Renal cortex interstitium (tissue), 11 donors: ENCODE data around the gene BTBD17. TPM values are rescaled to one million over a fixed set of nuclear protein-coding genes. Genes with fewer than 3 reads are reported as not detected.

Experiments used
- DNase-seq, 11 donors: peaks; one replicate each; pipeline ENCODE4 v3.0.0-alpha.2; 2013; ENCODE audit warnings: low read depth in 9 of 11, low spot score in 4 of 11; ENCODE audit errors: extremely low read depth in 1 of 11
- polyA plus RNA-seq, 3 donors: library from polyadenylated mRNA; unstranded; fragments of 120-200 nt; gene quantifications; one replicate each; pipeline ENCODE4 v1.2.1, GENCODE V29; 2013; ENCODE audit not compliant: insufficient read length in 3 of 3

BTBD17 gene
- polyA plus RNA-seq, 3 donors, result 0.11 to 0.26 (median 0.11) TPM

DNA sequence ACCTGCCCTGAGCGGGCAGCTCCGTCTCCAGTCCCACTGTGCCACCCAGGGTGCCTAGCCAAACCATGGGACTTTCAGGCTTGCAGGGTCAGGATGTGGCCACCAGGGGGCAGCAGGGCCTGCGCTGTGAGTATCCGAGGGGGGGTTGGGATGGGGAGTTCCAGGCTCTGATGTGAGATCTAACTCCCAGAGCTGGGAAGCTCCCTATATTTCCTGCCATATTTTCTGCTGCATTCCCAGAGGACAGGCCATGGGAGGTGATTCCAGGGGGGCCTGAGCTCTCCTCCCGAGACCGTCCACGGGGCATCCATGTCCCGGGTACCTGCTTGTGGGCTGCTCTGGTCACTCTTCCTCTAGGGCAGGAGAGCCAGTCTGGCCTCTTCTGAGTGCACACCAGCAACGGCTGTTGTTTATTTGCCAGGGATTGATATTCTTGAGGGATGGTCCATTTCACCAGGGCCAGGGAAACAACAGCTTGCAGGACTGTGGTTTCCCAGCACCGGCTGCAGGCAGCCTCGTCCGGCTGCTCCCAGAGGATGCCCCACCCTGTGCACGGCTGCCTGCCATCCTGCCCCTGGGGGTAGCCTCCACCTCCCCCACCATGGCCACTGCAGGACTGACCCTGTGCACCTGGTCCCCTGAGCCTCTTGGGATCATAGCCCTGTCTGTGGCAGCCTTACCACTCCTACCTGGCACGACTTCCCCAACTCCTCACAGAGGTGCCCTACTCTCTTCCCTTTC is 6.8 kb upstream of the BTBD17 start:
- DNase-seq, result no peak

DNA sequence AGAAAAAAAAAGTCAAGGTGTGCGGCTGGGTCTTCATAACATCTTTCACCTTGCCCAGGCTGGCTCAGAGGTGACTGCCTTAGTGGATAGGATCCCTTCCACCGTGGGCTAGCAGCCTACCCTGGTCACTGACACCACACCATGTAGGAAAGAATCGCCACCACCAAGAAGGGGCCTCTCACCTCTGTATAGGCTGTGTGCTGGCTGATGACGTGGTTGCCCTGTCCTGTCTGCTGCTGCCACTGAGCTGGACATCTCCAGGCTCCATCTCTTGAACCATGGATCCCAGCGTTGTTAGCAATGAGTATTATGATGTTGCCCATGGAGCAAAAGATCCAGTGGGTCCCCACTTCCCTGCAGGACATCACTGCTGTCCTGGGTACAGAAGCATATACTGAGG is 5.5 kb upstream of the BTBD17 start, which contains the start of gene GPR142:
TSS of gene GPR142 (plus strand) at position 301 of the 400 bp plus-strand sequence. CDS start 2,035 bp downstream, outside the sequence.
- no peak for DNase-seq

DNA sequence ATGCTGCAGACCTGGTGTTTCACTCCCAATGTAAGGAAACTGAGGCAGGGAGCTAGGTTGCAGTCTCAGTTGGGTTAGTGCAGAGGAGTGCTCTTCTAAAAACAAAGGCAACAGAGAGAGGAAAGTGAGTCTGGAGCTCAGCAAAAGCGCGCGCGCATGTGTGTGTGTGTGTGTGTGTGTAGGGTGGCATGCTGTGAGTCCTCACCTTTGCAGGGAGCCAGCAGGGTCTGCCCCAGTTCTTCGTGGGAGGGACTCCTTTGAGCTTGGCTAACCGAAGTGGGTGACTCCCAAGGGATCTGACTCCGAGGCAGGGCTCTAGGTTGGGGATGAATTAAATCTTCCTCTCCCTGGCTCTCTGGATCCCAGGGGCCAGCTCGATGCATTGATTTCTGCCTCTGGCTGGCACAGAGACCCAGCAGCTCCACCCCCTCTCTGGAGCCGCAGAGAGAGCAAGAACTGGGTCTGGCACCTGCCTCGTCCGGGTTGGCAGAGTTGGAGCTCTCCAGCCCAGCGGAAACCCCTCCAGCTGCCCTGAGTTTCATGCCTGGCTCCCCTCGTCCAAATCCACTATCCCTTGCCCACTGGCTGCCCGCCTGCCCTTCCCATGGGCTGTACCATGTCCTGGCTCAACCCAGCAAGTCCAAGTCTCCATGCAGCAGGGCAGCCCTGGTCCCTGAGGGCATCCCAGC is 1.3 kb upstream of the BTBD17 start:
- no peak for DNase-seq

DNA sequence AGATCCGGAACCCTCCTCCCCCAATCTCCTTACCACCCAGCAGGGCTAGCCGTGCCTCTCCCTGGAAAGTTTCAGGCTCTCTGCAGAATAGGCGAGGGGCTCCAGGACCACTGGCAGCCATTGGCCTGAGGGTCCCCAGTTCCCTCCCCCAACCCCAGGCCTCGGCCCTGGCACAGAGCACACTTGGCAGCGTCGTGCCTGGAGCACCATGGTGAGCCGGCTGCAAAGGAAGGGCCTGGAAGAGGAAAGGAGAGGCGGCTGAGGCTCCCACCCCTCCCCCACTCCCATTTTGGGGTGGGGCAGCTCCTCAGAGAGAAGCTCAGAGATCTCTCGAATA is 369 bp upstream of the BTBD17 start:
- no peak for DNase-seq

DNA sequence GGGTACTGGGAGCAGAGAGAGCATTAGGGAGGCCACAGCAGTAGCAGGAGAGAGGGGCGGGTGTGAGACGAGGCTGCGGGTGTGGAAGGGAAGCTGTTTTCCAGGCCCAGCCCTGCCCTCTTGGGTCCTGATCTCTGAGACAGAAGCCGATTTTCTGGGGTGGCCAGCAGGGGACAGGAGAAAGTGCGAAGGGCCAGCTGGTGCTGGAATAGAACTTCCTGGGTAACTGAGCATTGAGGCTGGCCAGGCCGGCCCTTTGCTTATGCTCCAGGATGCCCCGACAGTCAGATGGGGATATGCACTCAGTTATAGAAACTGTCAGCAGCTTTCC is 804 bp downstream of the BTBD17 start:
- DNase-seq, result no peak

DNA sequence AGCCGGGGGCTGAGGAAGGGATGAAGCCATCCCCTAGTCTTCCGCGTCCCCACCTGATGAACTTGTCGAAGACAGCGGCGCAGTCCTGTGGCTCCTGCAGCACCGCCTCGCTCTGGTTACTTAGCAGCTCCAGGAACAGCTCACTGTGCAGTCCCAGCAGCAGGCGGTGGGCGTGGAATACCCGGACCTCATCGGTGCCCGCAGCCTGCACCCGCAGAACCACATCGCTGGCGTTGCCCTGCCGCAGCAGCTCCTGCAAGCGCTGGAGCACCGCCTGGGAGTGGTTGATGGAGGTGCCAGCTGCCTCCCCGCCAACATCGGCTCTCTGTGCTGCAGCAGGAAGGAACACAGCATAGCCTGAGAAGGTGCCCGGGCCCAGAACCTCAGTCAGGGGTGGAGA is 1.8 kb downstream of the BTBD17 start:
- DNase-seq, result no peak

DNA sequence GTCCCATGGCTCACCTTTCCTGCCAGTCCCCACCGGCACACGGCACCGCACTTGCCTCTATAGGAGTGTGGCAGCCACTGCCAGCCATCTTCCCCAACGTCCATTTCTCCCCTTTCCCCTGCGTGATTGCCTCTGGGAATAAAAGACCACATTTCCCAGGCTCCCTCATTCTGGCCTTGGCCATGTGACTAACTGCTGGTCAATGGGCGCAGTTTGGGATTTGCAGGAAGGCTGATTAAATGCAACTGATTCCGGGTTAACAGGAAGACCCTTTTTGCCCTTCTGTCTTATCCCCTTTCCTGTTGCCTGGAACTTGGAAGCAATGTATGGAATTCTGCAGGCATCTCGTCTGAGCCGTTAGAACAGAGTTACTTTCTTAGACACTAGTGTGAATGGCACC is 3.0 kb downstream of the BTBD17 start:
- no peak for DNase-seq

DNA sequence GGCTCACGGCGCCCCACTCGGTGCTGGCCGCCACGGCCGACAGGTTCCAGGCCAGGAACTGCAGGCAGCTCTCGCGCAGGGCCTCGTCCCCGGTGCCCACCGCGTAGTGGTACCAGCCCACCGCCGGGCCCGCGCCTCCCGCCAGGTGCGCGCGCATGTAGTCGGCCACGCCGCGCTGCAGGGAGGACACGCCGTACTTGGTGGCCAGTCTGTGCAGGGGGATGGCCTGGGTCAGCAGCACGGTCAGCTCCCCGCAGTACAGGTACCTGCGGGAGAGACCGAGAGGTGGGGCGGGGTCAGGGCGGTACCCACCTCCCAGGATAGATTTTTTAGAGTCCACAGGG is 4.2 kb downstream of the BTBD17 start:
- no peak for DNase-seq

DNA sequence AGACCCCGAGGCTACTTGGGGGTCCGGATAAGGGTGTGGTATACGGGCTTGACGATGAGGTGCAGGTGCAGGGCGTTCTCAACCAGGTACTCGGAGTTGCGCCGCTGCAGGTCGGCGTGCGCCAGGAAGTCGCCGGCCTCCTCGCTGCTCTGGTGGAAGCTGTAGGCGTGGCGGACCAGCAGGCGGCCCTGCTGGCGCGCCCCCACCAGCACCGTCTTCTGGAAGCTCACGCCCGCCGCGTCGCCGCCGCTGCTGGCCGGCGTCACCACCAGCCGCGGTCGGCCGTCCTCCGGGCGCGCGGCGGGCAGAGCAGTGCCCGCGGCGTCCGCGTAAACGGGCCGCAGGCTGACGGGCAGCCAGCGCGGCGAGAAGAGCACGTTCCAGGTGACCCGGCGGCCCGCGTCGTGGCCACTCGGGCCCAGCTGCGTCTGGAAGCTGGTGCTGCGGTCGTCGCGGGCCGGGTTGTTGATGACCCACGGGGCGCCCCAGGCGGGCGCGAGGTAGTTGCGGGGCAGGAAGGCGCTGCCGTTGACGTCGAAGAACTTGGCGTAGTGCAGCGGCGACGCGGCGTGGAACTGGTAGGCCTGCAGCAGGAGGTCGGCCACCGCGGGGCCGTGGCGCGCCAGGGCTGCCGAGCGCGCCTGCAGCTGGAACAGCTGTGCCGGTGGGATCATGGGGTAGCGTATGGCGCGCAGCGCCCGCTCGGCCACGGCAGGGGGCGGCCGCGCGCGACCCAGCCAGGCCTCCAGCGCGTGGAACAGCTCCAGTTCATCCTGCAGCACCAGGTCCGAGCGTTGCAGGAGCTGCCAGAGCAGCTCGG is 4.8 kb downstream of the BTBD17 start:
- no peak for DNase-seq

DNA sequence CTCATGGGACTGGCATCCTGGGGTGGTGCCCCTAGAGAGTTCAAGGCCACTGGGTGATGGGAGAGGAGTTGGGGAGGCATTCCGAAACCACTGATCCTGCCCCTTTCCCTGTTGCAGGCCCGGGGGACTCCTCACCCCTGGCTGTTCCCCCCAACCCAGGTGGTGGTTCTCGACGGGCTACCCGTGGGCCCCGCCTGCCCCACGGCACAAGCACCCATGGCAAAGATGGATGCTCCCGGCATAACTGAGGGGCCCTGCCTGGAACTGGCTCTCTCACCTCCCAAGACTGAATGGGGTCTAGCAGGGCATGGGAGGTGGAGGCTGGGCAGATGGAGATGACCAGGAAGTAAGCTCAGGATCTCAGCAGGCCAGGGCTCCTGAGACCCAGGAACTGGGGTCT is 6.6 kb downstream of the BTBD17 start:
- no peak for DNase-seq

DNA sequence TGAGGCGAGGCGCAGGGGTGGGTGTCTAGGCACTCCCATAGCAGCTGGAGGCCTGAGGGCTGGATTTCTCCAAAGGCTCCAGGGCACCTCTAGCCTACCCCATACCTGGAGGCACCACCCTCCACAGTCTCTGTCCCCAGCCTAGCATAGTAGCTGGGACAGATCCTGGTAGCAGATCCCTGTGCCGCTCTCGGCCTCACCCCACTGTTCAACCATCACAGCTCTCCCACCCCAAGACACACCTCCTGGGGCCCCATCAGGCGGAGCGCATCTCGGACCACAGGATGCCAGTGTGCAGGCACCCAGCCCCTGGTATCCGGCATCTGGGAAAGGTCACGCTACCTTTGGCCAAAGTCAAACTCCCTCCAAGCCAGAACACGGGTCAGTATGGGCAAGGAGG is 7.1 kb downstream of the BTBD17 start:
- no peak for DNase-seq

DNA sequence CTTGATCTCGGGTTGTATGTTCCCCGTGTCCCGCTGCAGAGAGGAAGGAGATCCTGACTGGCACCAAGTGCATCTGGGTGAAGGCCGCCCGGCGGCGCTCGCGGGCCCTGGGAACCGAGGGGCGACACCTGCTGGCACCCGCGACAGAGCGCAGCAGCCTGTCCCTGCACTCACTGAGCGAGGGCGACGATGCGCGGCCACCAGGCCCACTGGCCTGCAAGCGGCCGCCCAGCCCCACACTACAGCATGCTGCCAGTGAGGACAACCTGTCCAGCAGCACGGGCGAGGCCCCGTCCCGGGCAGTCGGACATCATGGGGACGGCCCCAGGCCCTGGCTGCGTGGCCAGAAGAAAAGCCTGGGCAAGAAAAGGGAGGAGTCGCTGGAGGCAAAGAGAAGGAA is 7.5 kb downstream of the BTBD17 start:
- DNase-seq, result peak in 1 of 11 donors; percentile 34

DNA sequence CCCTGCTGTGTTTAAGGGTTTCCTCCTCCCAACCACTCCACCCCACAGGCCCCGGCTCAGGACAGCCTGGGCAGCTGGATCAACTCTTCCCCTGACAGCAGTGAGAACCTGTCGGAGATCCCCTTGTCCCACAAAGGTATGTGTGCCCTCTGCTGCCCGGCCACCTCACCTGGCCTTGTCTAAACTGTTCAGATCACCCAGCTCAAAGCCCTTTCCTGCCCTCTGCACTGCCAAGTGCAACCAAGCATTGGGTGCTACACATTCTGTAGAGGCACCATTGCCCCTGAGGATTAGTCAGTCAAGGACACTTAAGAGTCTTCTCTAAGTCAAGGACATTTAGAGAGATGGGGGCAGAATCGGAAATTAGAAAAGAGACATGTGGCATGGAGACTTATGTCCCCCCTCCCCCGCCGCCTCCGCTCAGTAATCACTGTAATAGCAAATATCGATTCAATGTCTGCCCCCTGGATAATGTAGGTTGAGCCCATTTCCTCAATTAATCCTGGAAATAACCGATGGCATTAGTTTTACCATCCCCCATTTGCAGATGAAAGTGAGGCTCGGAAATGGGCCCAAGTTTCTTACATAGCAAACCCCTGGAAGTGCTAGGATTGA is 8.1 kb downstream of the BTBD17 start:
- no peak for DNase-seq

DNA sequence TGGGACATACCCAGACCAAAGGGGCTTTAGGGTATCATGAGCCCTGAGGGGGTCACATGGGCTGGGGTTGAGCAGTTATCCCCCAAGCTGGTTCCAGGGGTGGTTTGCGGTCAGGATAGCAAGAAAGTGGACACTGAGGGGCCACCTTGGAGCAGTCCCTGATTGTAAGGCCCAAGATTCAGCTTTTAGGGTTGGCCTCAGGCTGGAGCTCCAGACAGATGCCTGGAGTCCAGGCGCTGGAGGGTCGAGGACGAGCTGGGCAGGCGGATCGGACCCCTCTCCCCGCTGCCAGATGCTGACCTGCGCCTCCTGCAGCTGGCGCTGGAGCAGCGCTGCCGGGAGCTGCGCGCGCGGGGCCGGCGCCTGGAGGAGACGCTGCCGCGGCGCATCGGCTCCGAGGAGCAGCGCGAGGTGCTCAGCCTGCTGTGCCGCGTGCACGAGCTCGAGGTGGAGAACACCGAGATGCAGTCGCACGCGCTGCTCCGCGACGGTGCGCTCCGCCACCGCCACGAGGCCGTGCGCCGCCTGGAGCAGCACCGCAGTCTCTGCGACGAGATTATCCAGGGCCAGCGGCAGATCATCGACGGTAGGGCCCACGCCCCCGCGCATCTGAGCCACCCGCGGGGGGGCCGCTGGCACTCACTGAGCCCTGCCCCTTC is 10.0 kb downstream of the BTBD17 start:
- DNase-seq, result no peak

DNA sequence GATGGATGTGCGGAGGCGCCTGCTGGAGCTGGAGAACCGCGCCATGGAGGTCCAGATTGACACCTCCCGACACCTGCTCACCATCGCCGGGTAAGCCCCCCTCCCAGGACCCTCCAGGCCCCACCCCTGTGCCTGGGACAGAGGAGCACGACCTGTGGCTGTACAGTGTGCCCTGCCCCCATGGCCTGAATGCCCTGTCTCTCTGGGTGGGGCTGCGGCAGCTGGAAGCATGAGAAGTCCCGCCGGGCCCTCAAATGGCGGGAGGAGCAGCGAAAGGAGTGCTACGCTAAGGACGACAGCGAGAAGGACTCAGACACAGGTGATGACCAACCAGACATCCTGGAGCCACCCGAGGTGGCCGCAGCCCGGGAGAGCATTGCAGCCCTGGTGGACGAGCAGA is 11.2 kb downstream of the BTBD17 start:
- DNase-seq, result no peak

DNA sequence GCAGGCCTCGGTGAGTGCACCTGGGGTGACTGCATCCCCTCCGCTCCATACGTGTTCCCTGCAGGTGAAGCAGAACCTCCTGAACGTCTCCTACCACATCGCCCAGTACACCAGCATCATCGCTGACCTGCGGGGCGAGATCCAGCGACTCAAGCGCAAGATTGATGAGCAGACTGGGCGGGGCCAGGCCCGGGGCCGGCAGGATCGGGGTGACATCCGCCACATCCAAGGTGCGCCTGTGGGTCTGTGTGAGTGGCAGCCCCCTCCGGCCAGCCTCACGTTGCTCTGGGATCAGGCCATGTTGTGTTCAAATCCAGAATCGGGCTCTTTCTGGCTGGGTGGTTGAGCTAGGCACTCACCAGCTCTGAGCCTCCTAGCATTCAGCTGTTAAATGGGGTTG is 12.5 kb downstream of the BTBD17 start:
- no peak for DNase-seq

DNA sequence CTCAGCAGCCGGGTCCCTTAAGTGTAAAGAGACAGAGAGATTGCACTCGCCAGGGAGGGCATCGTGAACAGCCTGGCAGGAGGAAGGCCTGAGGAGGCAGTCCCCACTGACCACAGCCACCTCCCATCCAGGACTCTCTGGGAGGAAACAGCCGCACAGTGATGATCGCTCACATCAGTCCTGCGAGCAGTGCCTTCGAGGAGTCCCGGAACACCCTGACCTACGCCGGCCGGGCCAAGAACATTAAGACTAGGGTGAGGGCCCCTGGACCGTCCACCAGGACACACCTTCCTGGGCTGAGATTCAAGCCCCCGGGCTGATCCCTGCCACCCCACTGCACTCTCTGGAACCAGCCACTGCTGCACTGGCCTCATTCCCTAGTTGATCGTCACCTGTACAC is 14.0 kb downstream of the BTBD17 start:
- no peak for DNase-seq

DNA sequence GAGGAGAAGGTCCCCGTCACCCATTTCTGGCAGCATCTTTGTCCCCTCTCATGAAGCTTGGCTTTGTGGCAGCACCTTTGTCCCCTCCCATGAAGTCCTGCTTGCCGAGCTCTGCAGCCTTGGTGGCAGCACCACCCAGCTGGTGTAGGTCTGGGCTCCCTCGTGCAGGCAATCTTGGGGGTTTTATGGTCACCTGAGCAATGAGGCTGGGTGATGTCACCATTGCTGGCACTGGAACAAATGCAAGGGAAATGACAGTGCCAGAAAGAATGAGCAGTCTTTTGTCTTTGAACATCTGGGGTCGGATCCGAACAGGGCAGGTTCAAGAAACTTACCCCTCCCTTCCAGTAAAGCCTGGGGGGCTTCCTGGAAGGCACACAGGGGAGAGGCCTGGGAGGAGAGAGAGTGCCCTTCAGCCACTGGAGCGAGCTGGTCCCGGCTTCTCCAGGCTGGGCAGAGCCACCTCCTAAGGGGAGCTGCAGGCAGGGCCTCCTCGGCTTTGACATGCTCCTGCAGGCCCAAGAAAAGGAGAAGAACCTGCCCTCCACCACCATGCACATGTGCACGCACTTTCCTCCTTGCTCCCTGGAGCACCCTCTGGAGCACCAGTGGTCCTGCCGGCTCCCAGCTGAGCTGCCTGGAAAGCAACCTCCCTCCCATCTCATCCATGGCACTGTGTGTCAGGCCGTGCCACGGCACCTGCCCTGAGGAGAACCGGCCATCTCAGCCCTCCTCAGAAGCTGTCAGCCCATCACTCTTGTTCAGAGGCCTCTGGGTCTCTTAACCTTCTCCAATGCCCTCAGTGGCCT is 16.0 kb downstream of the BTBD17 start:
- DNase-seq, result no peak

DNA sequence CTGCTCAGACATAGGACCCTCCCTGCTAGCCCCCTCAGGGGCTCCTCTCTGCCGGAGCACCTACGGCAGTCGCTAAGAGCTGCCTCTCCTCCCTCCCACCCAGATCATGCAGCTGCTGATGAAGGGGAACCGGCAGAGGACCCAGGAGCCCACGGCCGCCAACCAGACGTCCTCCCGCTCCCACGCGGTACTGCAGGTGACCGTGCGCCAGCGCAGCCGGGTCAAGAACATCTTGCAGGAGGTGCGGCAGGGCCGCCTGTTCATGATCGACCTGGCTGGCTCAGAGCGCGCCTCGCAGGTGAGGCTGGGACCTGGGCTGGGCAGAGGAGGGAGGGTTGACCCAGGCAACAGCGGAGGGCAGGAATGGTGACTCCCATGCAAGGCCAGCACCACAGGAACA is 17.0 kb downstream of the BTBD17 start:
- DNase-seq, result no peak
